IPS-20b (cell line): ENCODE measurements around the gene COL18A1.

Experiments
- H3K27ac ChIP-seq: one replicate; pipeline ENCODE4 v1.5.1; 2013; ENCODE audit warnings: low read length
- H3K27me3 ChIP-seq: 2 replicates; pipeline ENCODE4 v1.6.1; 2013; ENCODE audit warnings: mild to moderate bottlenecking, low read length, inconsistent platforms; ENCODE audit not compliant: insufficient read depth
- H3K36me3 ChIP-seq: 2 replicates; pipeline ENCODE4 v1.6.1; 2013; ENCODE audit warnings: low read depth, mild to moderate bottlenecking, inconsistent platforms, low read length, moderate library complexity; ENCODE audit not compliant: insufficient read depth
- H3K4me1 ChIP-seq: 2 replicates; pipeline ENCODE4 v1.6.1; 2013; ENCODE audit warnings: mild to moderate bottlenecking, control low read depth, inconsistent platforms, low read length, moderate library complexity; ENCODE audit not compliant: insufficient read depth
- H3K4me3 ChIP-seq: 2 replicates; pipeline ENCODE4 v1.5.1; 2013; ENCODE audit warnings: mild to moderate bottlenecking, low read length, inconsistent platforms
- H3K9ac ChIP-seq: 2 replicates; pipeline ENCODE4 v1.6.1; 2013; ENCODE audit warnings: low read depth, mild to moderate bottlenecking, inconsistent platforms, low read length, moderate library complexity
- H3K9me3 ChIP-seq: 2 replicates; pipeline ENCODE4 v1.6.1; 2013; ENCODE audit warnings: mild to moderate bottlenecking, low read depth, low read length, inconsistent platforms; ENCODE audit not compliant: insufficient read depth

COL18A1 gene

GRCh38 chr21:45482899-45483821, 78.2 kb downstream of the COL18A1 start:
- no peaks in the 10 kb centered on the region for H3K9me3 ChIP-seq
- no peak overlapping the region for H3K4me3 ChIP-seq
- H3K36me3 ChIP-seq: peaks cover 74% of the 10 kb centered on the region
- H3K27ac ChIP-seq: no peak overlapping the region
- H3K27me3 ChIP-seq: no peaks in the 10 kb centered on the region
- no peak overlapping the region for H3K9ac ChIP-seq
- peaks cover 5% of the 10 kb centered on the region; the same call in 1 of the 2 replicates for H3K4me1 ChIP-seq

- H3K9me3 ChIP-seq: no peaks in the 10 kb centered on the region
- no peak overlapping the region for H3K27ac ChIP-seq
- H3K4me3 ChIP-seq: no peak overlapping the region
- H3K9ac ChIP-seq: no peak overlapping the region
- H3K27me3 ChIP-seq: no peaks in the 10 kb centered on the region
- H3K36me3 ChIP-seq: peaks cover 63% of the 10 kb centered on the region
- H3K4me1 ChIP-seq: peaks cover 11% of the 10 kb centered on the region; the same call in 1 of the 2 replicates
Measured at GRCh38 chr21:45484318-45484717, 79.4 kb downstream of the COL18A1 start.

GRCh38 chr21:45485686-45486442, 80.9 kb downstream of the COL18A1 start:
- H3K27me3 ChIP-seq: no peaks in the 10 kb centered on the region
- no peak overlapping the region for H3K27ac ChIP-seq
- no peak overlapping the region for H3K4me3 ChIP-seq
- H3K4me1 ChIP-seq: peaks cover 13% of the 10 kb centered on the region; the same call in 1 of the 2 replicates
- H3K36me3 ChIP-seq: peaks cover 51% of the 10 kb centered on the region
- H3K9me3 ChIP-seq: no peaks in the 10 kb centered on the region
- H3K9ac ChIP-seq: no peak overlapping the region

DNA sequence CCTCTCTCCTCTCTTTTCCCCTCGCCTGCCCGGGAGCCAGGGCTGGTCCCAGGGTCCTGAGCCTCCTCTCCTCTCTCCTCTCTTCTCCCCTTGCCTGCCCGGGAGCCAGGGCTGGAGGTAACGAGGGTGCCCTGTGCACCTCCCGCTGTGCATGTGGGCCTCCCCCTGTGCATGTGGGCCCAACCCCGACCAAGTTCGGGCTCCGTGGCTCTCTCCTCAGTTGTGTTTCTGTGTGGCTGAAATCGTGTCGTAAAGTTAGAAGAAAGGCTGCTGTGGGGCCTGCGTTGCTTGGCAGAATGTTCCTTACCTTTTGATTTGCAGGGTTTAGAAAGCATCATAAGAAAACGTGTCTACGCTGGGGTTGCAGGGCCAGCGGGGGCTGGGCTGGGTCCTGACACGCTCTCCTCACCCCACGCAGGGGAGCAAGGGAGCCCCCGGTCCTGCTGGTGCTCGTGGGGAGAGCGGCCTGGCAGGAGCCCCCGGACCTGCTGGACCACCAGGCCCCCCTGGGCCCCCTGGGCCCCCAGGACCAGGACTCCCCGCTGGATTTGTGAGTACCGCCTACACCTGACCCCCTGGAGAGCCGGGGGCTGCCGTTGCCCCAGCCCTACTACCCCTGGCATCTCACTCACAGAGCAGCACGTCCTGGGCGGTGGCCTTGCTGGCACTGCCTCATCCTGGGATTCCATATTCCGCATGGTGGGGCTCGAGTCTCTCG, 81.6 kb downstream of the COL18A1 start:
- no peak overlapping the region for H3K4me3 ChIP-seq
- no peak overlapping the region for H3K9ac ChIP-seq
- H3K9me3 ChIP-seq: no peaks in the 10 kb centered on the region
- peaks cover 46% of the 10 kb centered on the region for H3K36me3 ChIP-seq
- H3K4me1 ChIP-seq: peaks cover 13% of the 10 kb centered on the region; the same call in 1 of the 2 replicates
- no peaks in the 10 kb centered on the region for H3K27me3 ChIP-seq
- H3K27ac ChIP-seq: no peak overlapping the region

DNA sequence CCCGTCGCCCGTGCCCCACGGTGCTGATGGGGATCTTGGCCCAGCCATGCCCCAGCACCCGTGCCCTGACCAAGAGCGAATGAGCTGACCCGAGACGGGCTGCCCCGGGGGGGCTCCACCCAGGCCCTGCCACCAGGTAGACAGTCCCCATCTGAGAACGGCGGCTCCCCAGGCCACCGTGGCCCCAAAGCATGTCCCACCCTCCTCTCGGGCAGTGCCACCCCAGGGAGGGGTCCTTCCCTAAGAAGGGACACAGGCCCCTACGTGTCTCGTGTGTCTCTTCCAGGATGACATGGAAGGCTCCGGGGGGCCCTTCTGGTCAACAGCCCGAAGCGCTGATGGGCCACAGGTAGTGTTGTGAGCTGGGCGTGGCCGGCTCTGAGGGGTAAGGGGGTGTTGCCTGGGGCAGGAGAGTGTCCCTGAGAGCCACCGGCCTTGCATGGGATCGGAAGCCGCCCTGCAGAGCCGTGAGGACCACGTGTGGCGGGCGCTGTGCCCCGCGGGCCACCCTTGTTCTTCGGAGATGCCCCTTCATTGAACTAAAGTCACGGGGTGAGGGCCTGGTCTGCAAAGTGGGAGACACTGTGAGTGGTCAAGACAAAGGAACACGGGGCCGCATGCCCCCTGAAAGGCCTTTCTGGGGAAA, 82.3 kb downstream of the COL18A1 start:
- Histone ChIP-seq H3K36me3 (peaks cover 46% of the 10 kb centered on the region), H3K4me3 (no peak overlapping the region), H3K4me1 (peaks cover 13% of the 10 kb centered on the region; the same call in 1 of the 2 replicates), H3K27ac (no peak overlapping the region), H3K9ac (no peak overlapping the region), H3K9me3 (no peaks in the 10 kb centered on the region), H3K27me3 (no peaks in the 10 kb centered on the region)

GRCh38 chr21:45487891-45488600, 83.1 kb downstream of the COL18A1 start:
- H3K9ac ChIP-seq: no peak overlapping the region
- H3K27ac ChIP-seq: no peak overlapping the region
- no peak overlapping the region for H3K4me3 ChIP-seq
- no peaks in the 10 kb centered on the region for H3K9me3 ChIP-seq
- peaks cover 39% of the 10 kb centered on the region for H3K36me3 ChIP-seq
- H3K27me3 ChIP-seq: no peaks in the 10 kb centered on the region
- H3K4me1 ChIP-seq: peaks cover 13% of the 10 kb centered on the region; the same call in 1 of the 2 replicates

DNA sequence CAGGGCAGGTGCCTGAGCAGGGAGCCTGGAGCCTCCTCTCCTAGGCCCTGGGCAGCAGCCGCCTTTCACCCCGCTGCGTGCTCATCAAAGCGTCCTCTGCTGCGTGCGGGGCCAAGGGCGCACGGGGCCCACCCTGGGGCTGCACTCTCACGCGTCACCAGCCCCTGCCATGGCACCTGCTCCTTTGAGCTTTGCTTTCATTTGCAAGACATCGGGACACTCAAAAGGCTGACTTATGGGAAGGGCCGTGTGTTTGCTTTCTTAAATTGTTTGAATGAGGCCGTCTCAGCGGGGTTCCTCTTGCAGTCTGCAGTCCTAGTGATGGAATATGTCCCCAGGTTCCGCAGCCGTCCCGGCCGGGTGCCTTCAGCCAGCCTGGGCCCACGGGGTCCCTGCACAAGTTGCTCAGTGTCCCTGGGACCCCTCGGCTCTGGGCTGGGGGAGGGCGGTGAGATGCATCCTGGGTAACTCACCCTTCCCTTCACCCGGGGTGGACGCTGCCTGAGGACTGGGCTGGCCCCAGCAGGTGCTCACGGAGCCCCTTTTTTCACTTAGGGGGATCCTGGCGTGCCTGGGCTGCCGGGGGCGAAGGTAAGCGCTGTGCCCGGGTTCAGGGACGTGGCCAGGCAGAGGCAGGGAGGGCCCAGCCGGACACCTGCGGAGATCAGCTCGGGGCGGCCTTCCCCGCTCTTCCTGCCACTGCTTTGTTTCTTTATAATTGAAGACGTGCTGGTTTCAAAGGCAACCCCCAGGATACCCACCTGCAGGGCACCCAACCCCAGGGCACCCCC, 84.2 kb downstream of the COL18A1 start:
- H3K4me1 ChIP-seq: peaks cover 13% of the 10 kb centered on the region; the same call in 1 of the 2 replicates
- H3K4me3 ChIP-seq: no peak overlapping the region
- no peak overlapping the region for H3K27ac ChIP-seq
- H3K36me3 ChIP-seq: peaks cover 29% of the 10 kb centered on the region
- no peaks in the 10 kb centered on the region for H3K9me3 ChIP-seq
- H3K27me3 ChIP-seq: no peaks in the 10 kb centered on the region
- H3K9ac ChIP-seq: no peak overlapping the region

- Histone ChIP-seq H3K4me1 (peaks cover 13% of the 10 kb centered on the region; the same call in 1 of the 2 replicates), H3K27ac (no peak overlapping the region), H3K27me3 (no peaks in the 10 kb centered on the region), H3K36me3 (peaks cover 25% of the 10 kb centered on the region), H3K9ac (no peak overlapping the region), H3K9me3 (no peaks in the 10 kb centered on the region), H3K4me3 (no peak overlapping the region)
Measured at GRCh38 chr21:45489722-45489982, 84.7 kb downstream of the COL18A1 start.

DNA sequence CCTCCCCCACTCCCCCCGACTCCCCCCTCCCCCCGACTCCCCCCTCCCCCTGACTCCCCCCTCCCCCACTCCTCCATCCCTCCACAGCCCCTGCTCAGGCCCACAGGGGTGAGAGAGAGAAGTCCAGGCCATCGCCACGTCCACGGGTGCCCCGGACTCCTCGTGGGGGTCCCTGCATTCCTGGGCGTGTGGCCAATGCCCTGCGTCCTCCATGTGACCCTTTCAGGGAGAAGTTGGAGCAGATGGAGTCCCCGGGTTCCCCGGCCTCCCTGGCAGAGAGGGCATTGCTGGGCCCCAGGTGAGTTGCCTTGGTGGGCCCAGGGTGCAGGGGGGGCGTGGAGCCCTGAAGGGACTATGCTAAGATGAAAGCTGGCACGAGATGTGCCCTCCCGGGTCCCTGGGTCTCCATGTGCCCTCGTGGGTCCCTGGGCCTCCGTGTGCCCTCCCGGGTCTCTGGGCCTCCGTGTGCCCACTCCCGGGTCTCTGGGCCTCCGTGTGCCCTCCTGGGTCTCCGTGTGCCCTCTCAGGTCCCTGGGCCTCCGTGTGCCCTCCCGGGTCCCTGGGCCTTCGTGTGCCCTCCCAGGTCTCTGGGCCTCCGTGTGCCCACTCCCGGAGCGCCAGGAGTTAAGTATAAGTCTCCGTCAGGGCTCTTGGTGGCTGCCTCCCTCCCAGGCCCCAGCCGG, 85.2 kb downstream of the COL18A1 start:
- no peak overlapping the region for H3K4me3 ChIP-seq
- no peak overlapping the region for H3K27ac ChIP-seq
- no peaks in the 10 kb centered on the region for H3K27me3 ChIP-seq
- no peak overlapping the region for H3K9ac ChIP-seq
- H3K9me3 ChIP-seq: no peaks in the 10 kb centered on the region
- H3K36me3 ChIP-seq: peaks cover 29% of the 10 kb centered on the region
- H3K4me1 ChIP-seq: peaks cover 13% of the 10 kb centered on the region; the same call in 1 of the 2 replicates

DNA sequence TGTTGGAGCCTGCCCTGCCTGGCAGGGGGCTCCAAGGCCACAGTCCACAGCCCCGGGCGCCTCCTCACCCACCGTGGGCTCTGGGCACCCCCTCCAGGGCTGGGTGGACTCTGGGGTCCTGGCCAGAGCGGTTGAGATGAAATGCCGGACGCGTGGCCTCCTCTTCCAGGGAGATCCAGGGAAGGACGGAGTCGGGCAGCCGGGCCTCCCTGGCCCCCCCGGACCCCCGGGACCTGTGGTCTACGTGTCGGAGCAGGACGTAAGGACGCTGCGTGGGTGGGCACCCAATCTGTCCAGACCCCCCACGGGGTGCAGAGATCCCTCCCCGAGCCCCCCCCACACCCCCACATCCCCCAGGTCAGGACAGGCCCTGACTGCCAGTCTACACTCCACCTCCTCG, 86.1 kb downstream of the COL18A1 start:
- Histone ChIP-seq H3K4me3 (no peak overlapping the region), H3K27me3 (no peaks in the 10 kb centered on the region), H3K36me3 (peaks cover 38% of the 10 kb centered on the region), H3K9ac (no peak overlapping the region), H3K27ac (no peak overlapping the region), H3K4me1 (peaks cover 13% of the 10 kb centered on the region; the same call in 1 of the 2 replicates), H3K9me3 (no peaks in the 10 kb centered on the region)
